GM10248 (cell line): ENCODE results near the gene UBE2E3.
A peak's percentile ranks its signal among the peaks of the same experiment; 100 is the strongest.

Experiments
- CTCF ChIA-PET: fragments of 300-600 bp; sonication (Branson Sonifier 250); formaldehyde crosslinking; extraction: SDS; loops from one replicate; lab custom pipeline; 2021; ENCODE audit warnings: antibody characterized with exemption; lab: Yijun Ruan, JAX
- POLR2A ChIA-PET: fragments of 350-650 bp; sonication (Branson Sonifier 250); formaldehyde crosslinking; extraction: SDS; loops from one replicate; lab custom pipeline; 2020; ENCODE audit warnings: antibody characterized with exemption; lab: Yijun Ruan, JAX
- DNase-seq: peaks from one replicate; pipeline ENCODE4 v3.0.0; 2012; ENCODE audit errors: extremely low spot score
- TF ChIP-seq, protein P1 (sequence below): IDR thresholded peaks from 2 replicates; pipeline ENCODE4 v1.5.1; 2012; ENCODE audit warnings: mild to moderate bottlenecking, low read depth; ENCODE audit errors: extremely low read depth, missing control alignments, control extremely low read depth

The UBE2E3 gene

DNA sequence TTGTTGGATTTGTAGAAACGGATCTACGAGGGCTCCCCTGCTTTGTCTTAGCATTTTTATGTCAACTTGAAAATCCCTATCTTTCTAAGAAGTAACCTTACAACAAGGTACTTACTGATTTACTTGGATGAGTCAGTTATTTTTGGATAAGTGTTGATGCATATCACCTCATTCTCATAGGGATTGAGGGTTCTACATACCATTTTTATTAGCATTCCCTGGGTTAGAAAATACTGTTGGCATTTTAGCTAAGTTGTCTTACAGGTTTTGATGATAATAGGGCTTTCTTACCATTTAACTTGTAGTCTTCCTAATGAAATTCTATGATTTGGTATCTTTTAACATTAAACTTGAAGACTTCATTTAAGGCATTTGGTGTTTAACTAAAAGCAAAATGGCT, 125.2 kb downstream of the UBE2E3 start:
- DNase-seq: no peak
- CTCF ChIA-PET: interaction anchor here (0.7 to 4.1 kb wide), 28 partner anchors 8 to 609 kb away, joined by 3 to 34 read pairs (median 5); partner anchors contain the start of gene ITGA4
- POLR2A ChIA-PET: no interaction called here
- TF ChIP-seq, protein P1, sequence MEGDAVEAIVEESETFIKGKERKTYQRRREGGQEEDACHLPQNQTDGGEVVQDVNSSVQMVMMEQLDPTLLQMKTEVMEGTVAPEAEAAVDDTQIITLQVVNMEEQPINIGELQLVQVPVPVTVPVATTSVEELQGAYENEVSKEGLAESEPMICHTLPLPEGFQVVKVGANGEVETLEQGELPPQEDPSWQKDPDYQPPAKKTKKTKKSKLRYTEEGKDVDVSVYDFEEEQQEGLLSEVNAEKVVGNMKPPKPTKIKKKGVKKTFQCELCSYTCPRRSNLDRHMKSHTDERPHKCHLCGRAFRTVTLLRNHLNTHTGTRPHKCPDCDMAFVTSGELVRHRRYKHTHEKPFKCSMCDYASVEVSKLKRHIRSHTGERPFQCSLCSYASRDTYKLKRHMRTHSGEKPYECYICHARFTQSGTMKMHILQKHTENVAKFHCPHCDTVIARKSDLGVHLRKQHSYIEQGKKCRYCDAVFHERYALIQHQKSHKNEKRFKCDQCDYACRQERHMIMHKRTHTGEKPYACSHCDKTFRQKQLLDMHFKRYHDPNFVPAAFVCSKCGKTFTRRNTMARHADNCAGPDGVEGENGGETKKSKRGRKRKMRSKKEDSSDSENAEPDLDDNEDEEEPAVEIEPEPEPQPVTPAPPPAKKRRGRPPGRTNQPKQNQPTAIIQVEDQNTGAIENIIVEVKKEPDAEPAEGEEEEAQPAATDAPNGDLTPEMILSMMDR: no peak

DNA sequence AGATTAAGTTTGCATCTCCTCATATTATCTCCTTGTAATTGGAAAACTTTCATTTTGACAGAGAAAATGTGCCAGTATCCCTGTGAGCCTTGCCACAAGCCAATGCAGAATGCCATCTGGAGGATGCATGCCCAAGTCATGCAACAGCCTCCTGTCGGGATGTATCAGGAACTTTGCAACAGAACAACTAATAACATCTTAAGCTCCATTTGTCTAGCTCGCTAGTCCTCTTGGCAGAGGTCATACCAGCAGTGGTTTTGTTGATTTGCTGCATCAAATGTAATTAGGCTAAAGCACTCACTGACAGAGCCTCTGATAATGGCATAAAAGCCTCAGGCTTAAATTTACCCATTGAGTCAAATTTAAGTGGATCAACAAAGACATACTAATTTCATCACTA, 125.8 kb downstream of the UBE2E3 start:
- ChIA-PET CTCF (interaction anchor here (0.7 to 4.0 kb wide), 10 partner anchors 9 to 361 kb away, joined by 3 to 34 read pairs (median 6); partner anchors contain the start of gene ITGA4), POLR2A (no interaction called here)
- TF ChIP-seq, protein P1: no peak
- no peak for DNase-seq

DNA sequence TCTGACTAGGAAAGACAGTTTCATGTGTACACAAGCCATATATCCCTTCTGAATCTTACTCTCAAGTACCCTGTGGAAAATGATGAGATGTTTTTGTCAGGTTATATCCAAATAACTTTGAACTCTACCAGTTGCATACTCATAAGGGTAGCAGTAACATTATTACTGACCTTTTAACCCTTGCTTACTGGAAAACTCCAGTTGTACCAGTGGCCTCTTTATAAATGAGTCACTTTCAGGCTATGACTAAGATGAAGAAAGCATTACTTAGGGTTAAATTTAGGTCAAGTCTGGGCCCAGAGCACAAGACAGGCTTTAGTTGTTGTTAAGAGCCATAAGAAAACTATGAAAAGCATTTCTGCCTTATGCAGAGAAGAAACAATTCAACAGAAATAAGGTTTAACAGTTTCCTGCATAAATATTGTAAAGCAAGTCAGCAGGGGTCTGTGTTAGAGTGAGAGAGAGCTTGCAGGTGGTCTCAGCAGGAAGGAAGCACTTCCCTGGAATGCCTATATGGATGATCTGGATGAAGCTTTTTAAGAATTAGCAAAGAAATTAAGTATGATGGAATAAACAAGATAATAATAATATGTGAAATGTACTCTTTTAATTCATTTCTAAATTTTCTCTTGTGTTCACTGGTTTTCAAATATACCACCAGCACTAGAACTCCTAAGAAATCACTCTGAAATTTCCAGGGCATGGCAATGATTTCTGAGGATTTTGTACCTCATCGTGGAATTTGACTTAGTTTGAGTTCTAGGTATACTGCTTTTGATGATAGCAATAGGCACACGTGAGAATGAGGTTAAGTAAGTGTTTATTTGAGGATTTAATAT, 126.6 kb downstream of the UBE2E3 start:
- CTCF ChIA-PET: interaction anchor here (0.9 to 3.4 kb wide), 6 partner anchors 14 to 362 kb away, joined by 3 to 33 read pairs (median 4); partner anchors contain the start of gene ITGA4
- POLR2A ChIA-PET: no interaction called here
- DNase-seq: peak; percentile 60
- TF ChIP-seq, protein P1: no peak

DNA sequence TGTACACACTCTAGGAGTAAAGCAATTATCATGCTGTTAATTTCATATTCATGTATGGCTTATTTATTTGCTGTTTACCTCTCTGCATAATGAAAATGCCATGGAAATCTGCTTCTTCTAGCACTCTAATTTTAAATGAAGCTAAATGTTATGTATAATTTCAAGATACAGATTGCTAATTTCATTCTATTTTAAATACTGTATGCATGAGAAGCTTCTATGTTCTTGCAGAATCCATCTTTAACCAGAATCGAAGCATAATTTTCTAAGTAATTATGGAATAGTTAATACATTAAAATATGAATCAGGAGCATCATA, 127.2 kb downstream of the UBE2E3 start:
- POLR2A ChIA-PET: no interaction called here
- no peak for DNase-seq
- TF ChIP-seq, protein P1: no peak
- CTCF ChIA-PET: interaction anchor here (0.9 to 2.7 kb wide), 4 partner anchors 13 to 361 kb away, joined by 3 to 5 read pairs (median 4); no protein-coding TSS in a partner anchor

DNA sequence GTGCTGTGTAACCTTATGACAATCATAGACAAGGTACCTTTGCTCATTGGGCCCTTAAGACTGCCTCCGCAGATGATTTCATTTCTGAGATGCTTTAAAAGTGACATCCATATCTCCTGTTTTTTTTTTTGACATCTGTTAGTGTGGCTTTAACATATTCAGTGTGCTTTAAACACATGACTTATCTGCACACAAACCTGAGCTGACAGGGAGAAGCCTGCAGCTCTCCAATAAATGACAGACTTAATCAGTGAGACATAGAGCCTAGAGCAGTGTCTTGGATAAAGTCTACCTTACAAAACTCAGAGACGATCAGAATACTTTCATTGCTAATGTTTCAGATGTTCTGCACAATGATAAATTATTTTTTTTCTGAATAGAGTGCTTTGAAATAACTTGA, 130.7 kb downstream of the UBE2E3 start:
- ChIA-PET POLR2A (no interaction called here), CTCF (interaction anchor here (0.6 to 1.8 kb wide), 5 partner anchors 8 to 390 kb away, joined by 3 to 4 read pairs (median 4); no protein-coding TSS in a partner anchor)
- TF ChIP-seq, protein P1: no peak
- DNase-seq: no peak

DNA sequence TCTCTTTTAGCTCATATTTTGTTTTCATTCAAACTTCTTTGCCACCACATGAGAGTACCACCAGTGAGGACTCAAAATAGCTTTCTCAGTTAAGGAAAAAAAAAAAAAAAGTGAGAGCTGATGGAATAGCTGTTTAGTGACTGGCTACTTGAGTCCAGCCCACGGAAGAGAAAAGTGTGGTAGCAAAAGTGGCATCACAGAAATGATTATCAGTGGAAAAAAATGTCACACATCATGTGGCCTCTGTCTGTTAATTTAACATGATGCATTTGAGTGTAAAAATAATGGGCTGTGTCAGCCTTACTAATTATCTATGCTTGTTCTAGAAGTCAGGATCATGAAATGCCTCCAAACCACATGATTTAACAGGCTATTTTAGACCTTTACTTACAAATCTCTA, 132.5 kb downstream of the UBE2E3 start:
- DNase-seq: no peak
- ChIA-PET CTCF (interaction anchor here (0.8 to 6.1 kb wide), 3 partner anchors 9 to 353 kb away, joined by 3 to 34 read pairs (median 3); no protein-coding TSS in a partner anchor), POLR2A (no interaction called here)
- TF ChIP-seq, protein P1: no peak
